NOMO-1 treated with DMSO at 0.1 percent for 48 hours (cell line): ENCODE measurements around the gene REXO4.
"Not testable (repeated sequence)": the region's sequence is repeated elsewhere in the genome, so short reads cannot be mapped to it uniquely, and the experiment has no call there.

ENCODE experiments used
- DNase-seq: peaks from one replicate; lab custom pipeline; 2025; ENCODE audit not compliant: unreplicated experiment; lab: John Stamatoyannopoulos, UW

REXO4 gene

DNA sequence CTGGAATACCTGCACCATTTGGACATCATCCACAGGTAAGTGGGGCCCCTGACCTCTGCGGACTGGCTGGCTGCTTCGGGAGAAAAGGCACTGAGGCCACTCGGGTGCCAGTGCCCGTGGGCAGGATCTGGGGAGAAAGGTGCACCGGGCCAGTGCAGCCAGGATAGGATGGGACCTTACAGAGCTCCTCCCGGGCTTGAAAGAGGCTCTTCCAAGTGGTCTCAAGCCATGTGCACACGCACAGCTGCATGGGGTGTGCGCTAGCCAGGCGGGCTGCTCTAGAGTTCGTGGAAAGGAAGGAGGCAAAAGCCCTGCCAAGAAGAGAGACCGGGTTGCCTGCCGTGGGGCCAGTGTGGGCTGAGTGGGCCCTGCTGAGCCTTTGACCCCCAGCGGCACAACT is 28.2 kb downstream of the REXO4 start:
- no peak for DNase-seq

DNA sequence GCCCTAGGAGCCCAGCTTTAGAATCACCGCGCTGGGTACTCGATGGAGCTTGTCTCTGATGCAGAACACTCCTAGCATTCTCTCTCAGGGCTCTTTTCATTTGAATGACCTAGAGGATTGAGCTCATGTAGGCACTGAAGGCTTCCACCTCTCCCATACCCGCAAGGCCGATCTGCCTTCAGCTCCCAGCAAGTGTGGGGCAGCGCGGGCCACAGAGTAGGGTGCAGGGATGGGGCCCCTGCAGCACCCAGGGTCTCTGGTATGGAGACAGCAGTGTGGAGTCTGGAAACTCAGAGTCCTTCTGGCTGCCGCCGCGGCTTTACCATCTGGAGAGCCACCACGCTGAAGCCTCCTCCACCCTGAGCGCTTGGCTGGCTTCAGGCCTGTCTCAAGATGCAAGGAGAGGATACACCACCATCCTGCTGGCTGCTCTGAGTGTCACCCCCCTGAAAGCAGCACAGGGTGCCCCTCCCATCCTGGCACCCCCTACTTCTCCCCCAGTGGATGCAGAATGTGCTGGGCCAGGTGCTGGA is 28.7 kb downstream of the REXO4 start:
- no peak for DNase-seq

DNA sequence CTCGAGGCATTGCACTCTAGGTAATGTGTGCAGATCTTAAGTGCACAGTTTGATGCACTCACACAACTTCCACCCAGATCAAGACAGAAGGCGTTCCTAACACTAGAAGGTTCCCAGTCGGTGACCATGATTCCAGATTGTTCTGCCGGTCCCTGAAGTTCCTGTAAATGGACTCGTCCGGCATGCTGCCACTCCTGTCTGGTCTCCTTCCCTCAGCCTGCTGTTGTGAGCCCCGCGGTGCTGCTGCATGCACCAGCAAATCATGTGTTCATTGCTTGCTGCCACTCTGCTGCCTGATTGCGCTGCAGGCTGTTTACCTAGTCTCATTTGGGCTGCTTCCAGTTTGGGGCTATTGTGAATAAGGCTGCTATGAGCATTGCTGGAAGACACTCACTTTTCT is 30.1 kb downstream of the REXO4 start:
- DNase-seq = no peak

DNA sequence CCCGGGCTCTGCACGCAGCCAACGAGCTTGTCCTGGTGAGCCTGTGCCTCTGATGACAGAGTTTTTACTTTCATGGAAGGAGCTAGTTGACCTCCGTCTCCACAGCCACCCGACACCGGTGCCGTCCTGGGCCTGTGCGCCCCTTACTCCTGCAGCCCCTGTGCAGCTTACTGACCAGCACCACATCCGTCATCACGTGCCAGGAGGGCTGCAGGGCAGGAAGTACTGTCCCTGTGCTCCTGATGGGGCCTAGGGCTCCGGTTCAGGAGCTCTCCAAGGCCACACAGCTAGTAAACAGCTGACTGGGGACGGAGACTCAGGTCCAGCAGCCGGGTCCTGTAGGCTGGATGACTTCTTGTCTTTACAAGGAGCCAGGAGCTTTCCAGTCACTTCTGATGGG is 31.5 kb downstream of the REXO4 start:
- DNase-seq = no peak

DNA sequence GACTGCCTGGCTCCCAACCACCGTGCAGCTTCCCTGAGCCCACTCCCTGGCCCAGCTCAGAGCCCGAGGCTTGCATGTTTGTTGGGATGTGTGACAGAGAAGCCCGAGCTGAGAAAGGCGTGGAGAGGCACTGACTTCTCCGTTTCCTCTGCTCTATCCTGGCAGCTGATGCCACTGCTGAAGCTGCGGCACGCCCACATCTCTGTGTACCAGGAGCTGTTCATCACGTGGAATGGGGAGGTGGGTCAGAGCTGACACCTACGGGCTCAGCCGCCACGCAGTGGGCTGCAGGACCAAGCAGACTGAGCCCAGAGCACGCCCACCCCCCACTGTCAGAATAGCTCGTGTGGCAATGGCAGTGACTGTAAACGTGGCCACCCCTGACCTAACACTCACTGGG is 32.4 kb downstream of the REXO4 start:
- no peak for DNase-seq

DNA sequence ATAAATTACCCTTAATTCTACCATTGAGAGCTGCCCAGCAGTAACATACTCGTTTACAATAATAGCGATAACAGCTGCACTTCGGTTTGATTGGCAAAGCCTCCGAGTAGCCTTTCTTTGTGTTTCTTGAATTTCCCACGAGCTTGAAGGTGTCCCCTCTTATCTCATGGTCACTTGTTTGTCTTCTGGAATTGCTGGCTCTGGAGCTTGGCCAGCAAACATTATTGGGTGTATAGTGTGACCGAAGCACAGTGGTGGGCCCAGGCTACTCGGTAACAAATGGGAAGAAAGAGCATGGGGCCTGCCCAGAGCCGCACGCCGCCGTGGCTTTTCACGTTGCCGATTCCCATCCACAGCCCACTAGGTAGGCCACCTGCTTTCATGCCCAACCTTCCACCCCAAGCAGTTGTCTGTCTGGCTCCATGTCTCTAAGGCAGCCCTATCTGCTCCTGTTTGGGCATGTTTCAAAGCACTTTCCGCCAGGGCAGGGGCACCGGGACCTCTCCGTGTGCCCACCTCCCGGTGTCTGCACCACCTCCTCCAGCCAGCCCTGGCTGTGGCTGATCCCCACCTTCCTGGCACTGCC is 33.0 kb downstream of the REXO4 start:
- DNase-seq = no peak

DNA sequence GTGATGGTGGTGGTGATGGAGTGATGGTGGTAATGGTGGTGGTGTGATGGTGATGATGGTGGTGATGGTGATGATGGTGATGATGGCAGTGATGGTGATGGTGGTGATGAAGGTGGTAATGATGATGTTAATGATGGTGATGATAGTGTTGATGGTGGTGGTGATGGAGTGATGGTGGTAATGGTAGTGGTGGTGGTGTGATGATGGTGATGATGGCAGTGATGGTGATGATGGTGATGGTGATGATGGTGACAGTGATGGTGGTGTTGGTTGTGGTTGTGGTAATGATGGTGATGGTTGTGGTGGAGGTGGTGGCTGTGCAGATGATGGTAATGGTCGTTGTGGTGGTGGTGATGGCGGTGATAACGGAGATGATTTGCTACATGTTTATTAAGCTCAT is 34.4 kb downstream of the REXO4 start:
- no peak for DNase-seq

DNA sequence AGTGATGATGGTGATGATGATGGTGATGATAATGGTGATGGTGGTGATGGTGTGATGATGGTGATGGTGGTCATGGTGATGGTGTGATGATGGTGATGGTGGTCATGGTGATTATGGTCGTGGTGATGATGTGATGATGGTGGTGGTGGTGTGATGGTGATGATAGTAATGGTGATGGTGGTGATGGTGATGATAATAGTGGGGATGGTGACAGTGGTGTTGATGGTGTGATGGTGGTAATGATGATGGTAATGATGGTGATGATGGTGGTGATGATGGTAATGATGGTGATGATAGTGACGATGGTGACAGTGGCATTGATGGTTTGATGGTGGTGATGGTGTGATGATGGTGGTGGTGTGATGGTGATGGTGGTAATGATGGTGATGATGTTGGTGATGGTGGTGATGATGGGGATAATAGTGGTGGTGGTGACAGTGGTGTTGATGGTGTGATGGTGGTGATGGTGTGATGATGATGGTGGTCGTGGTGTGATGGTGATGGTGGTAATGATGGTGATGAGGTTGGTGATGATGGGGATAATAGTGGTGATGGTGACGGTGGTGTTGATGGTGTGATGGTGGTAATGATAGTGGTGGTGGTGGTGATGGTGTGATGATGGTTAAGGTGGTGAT is 35.2 kb downstream of the REXO4 start:
- no peak for DNase-seq

DNA sequence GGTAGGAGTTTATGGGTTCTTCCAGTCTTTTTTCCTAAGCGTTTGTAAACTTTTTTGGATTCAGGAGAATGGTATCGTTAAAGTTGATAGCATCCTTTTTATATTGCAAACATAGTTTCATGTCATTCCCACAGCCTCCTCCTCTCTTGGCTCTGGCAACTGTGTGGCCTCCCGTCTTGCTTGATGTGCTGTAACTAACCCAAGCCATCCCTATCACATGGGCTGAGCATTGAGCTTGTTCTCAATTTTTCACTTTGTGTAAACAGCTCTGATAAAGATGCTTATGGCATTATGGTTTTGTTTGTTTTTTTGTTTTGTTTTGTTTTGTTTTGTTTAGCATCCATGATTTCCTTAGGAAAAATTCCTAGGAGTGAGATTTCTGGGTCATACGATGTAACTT is 37.1 kb downstream of the REXO4 start:
- DNase-seq = no peak

DNA sequence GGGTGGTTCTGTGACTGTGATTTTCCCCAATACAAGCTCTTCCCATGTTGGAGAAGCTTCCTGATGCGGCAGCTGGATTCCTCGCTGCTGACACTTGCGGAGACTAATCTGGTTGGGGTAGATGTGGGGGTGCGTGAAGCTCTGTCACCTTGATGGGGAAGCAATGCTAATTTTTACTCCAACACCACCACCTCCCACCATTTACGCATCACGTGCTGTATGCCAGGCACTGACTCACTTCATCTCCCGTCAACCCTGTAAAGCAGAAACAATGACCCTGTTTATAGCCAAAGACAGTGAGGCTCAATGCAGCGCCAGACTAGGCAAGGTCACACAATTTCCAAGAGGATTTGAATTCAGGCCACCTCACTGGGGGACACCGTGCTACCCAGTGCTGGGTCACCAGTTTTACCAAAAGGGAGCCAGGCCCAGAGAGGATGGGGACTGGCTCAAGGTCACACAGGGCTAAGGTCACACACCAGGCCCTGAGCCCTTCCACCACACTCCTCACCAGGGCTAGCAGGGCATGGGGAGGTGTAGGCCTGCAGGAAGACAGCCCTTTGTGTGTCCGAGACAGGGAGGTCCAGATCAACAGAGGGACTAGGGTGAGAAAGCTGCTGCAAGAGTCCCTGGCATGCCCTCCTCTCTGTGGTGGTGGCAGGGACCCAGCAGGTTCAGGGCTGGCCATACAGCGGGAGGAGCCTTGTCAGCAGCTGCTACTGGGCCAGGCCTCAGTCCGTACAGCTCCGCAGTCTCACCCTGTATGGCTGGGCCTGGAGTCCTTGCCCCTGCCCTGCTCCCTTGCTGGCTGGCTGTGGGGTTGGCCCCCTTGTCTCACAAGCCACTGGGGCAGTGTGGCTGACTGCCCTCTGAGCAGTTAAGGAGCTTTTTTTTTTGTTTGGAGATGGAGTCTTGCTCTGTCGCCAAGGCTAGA is 38.4 kb downstream of the REXO4 start:
- DNase-seq = no peak

DNA sequence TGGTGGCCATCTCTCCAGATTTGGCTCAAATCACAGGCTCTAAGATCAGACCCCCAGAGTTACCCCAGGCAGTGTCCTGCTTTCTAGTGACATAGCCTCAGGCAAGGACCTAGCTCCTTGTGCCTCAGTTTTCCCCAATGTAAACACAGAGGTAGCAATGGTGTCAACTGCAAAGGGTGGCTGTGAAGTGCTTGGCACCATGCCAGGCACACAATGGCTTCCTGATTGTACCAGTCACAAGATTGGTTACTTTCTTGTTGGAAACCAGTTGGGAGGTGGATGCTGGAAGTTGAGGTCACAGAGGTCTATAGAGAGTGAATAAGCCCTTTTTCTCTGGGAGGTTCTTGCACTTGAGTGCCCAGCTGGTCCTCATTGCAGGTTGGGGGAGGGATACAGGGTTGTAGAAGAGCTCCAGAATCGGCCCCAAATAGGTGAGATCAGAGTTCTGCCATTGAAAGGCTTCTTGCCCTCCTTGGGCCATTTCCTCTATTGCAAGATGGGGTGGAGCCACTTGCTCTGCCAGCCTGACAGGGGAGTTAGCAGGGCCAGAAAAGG is 39.3 kb downstream of the REXO4 start:
- no peak for DNase-seq

DNA sequence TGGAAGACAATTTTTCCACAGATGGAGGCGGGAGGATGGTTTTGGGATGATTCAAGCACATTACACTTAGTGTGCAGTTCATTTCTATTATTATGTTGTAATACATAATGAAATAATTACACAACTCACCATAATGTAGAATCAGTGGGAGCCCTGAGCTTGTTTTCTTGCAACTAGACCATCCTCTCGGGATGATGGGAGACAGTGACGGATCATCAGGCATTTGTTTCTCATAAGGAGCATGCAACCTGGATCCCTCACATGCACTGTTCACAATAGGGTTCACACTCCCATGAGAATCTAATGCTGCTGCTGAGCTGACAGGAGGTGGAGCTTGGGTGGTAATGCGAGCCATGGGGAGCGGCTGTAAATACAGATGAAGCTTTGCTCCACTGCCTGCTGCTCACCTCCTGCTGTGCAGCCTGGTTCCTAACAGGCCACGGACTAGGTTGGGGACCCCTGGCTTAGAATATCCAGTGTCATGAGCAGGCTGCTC is 40.0 kb downstream of the REXO4 start:
- DNase-seq = no peak

DNA sequence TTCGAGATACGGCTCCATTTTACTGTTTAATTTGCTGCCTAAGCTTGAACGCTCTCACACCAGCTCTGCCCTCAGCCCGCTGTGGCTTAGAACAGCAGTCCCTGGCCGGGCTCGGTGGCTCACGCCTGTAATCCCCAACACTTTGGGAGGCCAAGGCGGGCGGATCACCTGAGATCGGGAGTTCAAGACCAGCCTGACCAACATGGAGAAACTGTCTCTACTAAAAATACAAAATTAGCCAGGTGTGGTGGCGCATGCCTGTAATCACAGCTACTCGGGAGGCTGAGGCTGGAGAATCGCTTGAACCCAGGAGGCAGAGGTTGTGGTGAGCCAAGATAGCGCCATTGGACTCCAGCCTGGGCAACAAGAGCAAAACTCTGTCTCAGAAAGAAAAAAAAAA is 40.5 kb downstream of the REXO4 start:
- not testable (repeated sequence) for DNase-seq

DNA sequence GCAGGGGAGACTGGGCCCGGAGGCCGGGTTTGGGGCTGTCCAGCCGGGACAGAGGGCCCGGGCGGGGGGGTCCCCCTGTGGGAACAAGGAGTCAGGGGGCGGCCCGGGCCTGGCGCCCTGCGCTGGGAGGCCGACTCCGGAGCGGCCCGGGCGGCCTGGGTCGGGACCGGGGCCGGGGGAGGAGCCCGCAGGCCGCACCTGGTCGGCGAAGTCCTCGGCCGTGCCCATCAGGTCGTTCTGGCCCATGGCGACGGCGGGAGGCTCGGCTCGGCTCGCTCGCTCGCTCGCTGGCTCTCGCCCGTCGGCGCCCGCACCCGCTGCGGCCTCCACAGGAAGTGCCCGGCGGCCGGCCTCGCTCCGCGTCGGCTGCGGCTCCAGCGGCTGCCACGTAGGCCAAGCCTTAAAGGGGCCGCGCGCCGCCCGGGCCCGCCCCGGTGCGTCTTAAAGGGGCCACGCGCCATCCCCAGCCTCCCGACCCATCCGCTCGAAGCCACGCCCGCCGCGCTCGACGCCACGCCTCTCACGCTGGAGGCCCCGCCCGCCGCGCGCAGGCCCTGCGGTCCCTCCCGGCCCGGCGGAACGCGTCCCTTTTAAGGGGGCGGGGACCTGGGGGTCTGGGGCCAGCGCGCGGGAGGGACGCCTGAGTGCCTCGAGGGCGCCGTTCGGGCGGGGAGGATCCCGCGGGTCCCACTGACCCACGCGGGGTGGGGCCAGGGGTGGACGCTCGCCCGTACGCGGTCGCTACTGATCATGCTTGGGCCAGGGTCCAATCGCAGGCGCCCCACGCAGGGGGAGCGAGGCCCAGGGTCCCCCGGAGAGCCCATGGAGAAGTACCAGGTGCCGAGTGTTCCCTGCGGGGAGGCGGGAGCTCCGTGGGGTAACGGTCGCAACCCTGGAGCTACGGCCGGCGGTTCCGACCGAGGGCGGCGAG is 41.8 kb downstream of the REXO4 start, which contains the start of the genes STKLD1 and SURF4:
STKLD1 (plus strand) TSS at position 643 of the 931 bp plus-strand sequence; CDS start at position 751, 108 bp downstream.
SURF4 (minus strand) TSS at position 337 of the 931 bp plus-strand sequence; CDS start at position 246, 91 bp downstream.
- DNase-seq = peak; percentile 92

DNA sequence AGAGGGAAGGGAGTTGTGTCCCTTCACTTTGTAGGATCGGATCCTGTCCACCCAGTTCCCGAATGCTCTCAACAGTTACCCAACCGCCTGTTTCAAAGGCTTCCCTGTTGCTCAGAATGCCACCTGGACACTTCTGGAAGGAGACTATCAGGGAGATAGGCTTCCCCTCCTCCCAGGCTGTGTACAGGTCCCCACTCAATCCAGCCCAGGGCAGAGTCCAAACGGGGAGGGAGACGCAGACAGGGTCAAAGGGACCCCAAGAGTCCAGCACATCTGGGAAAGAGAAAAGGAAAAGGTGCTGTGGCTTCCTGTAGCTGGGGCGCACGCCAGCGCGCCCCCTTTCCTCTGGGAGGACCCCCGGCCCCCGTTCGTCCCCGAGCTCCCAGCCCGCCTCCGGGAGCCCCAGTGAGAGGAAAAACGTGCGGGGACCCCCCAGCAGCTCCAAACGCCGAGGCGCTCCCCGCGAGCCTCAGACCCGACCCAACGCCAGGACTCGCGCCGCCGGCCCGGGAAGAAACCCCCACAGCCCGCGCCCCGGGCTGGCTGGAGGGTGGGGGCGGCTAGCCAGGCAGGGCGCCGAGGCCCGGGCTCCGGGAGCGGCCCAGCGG is 42.6 kb downstream of the REXO4 start:
- peak; percentile 28 for DNase-seq

DNA sequence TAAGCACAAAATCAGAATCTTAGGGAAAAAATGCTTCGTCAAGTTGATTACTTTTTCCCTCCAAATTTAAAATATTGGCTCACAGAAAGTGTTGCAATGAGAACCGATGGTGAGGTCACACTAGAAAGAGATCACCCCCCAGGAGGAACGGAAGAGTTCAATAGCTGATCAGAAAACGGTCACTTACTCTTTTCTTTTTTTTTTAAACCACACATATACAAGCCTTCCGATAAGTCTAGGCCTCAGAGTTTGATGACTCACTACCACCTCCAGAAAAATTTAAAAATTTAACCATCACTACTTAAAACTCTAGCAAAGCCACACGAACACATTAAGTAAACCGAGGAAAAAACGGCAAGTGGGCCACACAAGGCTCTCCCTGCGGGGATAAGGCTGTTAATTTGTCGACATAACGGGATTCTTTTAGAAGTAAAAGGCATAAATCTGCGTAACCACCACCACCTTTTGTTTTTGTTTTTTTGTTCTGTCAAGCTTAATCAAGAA is 43.1 kb downstream of the REXO4 start:
- DNase-seq = peak; percentile 71

DNA sequence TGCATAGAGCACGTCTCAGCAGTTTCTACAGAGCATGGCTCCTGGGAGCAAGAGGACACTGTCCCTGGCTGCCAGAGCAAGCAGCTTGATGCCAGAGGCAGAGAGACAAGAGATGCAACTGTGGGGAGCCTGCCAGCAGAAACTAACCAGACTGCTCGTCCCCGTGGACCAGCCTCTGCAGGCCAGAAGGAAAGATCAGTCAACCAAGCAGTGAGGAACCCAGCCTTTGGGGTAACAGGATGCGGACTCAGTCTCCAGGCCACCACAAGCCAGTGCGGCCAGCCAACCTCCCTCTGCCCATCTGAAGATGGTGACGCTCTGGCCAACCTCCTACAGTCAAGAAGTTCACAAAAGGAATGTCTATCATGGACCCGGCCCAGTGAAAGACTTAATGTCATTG is 45.7 kb downstream of the REXO4 start:
- DNase-seq = no peak

DNA sequence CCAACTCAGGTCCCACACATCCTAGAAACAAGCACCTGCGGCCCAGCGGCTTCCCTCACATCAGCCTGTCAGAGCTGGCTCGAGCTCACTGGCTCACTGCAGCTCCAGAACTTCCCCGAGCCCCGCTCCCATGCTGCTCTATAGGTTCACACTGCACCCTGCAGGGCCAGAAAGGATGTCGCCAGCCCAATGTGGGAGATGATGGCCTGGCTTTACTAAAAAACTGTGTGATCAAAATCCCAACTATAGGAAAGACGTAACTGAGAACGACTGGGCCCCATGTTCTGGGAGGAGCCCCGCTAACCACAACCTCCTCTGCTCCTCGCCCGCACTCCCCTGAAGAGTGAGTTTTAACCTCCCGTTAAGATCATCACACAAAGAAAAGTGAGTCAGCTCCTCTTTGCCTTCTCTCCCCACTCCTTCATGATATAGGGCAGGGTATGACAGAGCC is 46.5 kb downstream of the REXO4 start:
- no peak for DNase-seq

DNA sequence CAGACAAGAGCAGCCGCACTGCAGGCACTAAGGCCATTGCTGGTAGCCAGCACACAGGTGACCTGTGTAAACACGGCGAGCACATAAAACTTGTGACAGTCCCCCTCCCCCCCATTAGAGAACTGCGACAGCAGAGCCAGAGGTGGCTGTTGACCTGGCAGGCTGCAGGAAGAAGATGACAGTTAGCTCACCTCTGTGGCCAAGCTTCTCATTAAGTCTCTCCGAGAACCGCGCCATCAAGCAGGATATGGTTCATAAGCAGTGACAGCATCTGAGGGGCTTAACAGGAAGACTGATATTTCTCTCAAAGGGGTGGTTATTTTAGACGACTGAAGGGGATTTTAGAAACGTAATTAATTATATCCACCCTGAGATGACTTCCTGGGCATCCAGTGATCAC is 47.1 kb downstream of the REXO4 start:
- DNase-seq = no peak
